Left renal pelvis (tissue), 4 donors: ENCODE results near the gene KCNN1. TPM values are rescaled to one million over a fixed set of nuclear protein-coding genes. Genes with fewer than 3 reads are reported as not detected.
"Not testable (repeated sequence)": the region's sequence is repeated elsewhere in the genome, so short reads cannot be mapped to it uniquely, and the experiment has no call there.

Source experiments
- DNase-seq, 4 donors: peaks; one replicate each; pipeline ENCODE4 v3.0.0-alpha.2; 2013; ENCODE audit warnings: low read depth in 4 of 4, low spot score in 3 of 4
- polyA plus RNA-seq, 4 donors: library from polyadenylated mRNA; unstranded; fragments of 120-200 nt; gene quantifications; one replicate each; pipeline ENCODE4 v1.2.1, GENCODE V29; 2013; ENCODE audit not compliant: insufficient read length in 4 of 4

Gene KCNN1
- 1 to 10 TPM; 3.6 to 7.3 (median 5.4) TPM for polyA plus RNA-seq

DNA sequence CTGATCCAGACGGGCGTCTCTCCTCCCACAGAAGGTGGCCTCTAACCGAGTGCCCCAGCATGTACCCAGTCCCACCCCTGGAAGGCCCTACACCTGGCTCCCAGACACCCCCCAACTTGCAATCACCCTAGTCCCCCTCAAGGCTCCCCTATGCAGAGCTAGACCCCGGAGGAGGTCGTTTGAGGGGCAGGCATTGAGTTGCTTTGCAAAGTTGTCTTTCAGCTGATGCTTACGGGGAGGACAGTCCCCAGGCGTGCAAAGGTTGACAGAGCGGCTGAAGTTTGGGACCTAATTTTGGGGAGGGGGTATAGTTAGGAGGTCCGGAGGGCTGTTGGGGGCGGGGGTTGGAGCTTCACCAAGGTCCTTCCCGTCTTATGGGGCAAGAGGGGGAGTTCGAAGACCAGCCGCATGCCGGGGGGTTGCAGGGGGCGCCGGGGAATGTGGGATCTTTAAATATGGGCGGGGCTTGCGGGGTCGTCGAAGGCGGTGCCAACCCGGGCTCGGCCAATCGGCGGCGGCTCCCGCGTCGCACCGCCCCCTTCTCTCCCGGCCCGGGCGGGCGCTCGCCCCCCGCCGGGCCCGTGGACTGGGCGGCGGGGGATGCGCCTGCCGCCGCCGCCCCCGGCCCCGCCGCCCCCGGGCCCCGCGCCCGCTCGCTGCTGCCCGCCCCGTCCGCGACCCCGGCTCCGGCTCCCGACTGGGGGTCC is at the start of gene KCNN1:
TSS of gene KCNN1 (plus strand) at position 558 of the 707 bp plus-strand sequence. CDS start 6,782 bp downstream, outside the sequence.
- no peak for DNase-seq

DNA sequence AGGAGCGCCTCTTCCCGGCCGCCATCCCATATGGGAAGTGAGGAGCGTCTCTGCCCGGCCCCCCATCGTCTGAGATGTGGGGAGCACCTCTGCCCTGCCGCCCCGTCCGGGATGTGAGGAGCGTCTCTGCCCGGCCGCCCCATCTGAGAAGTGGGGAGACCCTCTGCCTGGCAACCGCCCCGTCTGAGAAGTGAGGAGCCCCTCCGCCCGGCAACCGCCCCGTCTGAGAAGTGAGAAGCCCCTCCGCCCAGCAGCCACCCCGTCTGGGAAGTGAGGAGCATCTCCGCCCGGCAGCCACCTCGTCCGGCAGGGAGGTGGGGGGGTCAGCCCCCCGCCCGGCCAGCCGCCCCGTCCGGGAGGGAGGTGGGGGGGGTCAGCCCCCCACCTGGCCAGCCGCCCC is 48.8 kb upstream of the KCNN1 start:
- not testable (repeated sequence) for DNase-seq

DNA sequence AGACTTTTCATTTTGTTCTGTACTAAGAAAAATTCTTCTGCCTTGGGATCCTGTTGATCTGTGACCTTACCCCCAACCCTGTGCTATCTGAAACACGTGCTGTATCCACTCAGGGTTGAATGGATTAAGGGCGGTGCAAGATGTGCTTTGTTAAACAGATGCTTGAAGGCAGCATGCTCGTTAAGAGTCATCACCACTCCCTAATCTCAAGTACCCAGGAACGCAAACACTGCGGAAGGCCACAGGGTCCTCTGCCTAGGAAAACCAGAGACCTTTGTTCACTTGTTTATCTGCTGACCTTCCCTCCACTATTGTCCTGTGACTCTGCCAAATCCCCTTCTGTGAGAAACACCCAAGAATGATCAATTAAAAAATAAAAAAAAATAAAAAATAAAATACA is 47.8 kb upstream of the KCNN1 start:
- not testable (repeated sequence) for DNase-seq

DNA sequence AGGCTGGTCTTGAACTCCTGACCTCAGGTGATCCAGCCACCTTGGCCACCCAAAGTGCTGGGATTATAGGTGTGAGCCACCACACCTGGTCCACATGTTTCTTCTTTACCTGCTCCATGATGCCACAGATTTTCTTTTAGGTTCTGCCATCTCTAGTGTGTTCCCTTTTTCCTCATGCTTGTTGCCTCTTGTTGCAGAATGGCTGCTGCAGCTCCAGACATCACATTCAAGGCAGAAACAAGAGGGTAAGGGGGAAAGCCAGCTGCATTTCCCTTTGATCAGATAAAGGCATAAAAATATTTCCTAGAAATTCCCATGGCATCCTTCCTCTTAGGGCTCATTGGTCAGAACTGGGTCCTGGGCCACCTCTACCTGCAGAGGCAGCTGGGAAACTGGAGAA is 46.4 kb upstream of the KCNN1 start:
- DNase-seq: no peak

DNA sequence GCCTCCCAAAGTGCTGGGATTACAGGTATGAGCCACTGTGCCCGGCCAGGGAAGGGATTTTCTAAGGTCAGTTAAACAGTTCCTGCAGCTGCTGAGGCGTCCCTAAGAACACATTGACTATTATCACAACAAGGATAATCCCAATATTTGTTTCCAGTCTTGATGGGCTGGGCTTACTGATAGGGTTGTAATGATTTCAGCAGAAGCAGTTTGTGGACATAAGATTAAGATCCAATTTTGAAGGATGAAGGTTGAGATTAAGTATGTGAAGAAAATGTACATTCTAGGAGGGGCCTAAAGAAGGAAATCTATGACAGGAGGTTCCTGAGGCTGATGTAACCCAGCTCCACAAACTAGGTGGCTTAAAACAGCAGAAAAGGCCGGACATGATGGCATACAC is 44.8 kb upstream of the KCNN1 start:
- no peak for DNase-seq

DNA sequence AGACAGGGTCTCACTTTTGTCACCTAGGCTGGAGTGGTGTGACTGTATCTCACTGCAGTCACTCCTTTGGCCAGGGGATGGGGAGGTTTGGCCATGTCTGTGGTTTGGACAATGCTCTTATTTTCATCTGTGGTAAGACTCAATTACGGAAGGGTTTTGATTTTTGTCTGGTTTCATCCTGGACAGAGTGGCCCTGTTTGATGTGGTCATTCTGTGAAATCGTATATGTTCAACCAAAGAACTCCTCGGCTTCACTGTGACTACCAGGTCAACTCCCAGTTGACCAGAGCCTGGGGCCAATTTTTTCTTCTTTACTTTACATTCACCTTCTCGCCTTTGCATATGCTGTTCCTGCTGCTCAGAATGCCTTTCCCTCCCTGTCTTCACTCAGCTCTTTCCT is 40.9 kb upstream of the KCNN1 start:
- DNase-seq: no peak

DNA sequence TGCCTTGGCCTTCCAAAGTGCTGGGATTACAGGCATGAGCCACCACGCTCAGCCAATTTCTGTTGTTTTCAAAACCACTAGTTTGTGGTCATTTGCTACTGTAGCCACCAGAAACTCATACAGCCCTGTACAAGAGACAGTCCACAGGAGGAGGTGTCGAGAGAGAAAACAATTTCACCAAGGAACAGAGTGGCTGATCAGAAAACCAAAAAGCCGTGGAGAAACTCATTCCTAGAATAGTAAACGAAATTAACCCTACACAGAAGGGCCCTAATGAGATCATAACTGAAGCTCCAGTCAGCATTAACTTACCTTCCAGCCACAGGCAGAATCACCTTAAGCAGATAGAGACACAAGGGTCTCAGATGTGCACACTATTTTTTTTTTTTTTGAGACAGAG is 37.9 kb upstream of the KCNN1 start:
- DNase-seq: no peak

DNA sequence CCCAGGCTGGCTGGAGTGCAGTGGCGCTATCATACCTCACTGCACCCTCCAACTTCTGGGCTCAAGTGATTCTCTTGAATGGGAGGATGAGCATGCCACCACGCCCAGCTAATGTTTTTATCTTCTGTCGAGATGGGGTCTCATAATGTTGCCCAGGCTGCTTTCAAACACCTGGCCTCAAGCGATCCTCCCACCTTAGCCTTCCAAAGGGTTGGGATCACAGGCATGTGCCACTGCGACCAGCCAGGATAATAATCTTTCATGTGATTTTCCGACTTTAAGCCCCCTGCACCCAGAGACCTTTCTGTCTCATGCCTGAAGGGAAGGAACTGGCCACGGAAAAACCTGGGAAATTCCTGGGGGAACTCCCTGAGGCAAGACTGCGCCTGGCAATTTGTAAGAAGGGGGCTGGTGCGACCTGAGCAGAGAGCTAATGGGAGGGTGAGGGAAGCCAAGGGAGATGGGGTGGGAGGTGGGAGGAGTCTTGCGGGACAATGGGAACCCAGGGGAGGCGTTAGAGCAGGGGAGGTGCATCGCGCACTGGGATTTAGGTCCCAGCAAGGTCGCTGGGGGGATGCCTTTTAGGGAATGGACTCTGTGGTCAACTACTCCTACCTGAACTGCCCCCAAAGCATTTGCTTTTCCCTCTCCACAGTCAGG is 35.2 kb upstream of the KCNN1 start:
- no peak for DNase-seq

DNA sequence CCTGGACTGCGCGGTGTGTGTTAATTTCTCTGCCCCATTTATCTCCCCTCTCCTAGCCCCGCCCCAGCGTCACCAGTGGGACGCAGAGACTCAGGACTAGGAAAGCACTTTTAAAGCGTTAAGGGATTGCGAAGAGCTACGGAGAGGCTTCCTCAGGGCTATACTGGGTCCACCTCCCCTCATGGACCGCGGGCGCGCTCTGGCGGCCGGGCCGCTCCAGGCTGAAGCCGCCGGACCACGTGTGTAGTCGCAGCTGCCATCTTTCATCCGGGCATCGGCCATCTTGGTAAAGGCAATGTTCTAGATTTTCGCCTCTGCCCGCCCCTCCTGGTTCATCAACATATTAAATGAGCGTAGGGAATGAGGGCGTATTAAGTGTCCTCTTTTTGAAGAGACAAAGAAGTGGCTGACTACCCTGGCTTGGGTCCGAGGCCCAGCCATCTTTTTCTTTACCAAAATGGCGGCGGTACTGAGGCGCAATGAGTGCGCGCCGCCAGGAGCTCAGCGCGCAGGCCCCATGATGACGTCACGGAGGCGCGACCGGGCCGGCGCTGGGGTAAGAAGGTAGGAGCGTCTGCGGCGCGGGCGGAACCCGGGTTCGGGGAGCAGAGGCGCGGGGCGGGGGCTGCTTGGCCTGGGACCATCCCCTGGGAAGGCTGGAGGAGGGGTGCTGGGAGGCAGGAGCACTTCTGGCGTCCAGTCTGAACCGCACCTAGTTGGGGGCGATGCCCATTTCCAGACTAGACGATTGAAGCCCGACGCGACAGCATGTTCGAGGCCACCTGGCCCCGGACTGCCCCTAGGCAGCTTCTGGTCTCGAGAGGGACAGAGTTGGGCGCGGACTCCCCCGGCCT is 34.2 kb upstream of the KCNN1 start, which contains the start of gene CCDC124:
TSS of gene CCDC124 (plus strand) at position 531 of the 854 bp plus-strand sequence. CDS start 3,406 bp downstream, outside the sequence.
- DNase-seq: peak in 2 of 4 donors; percentile 81 to 87

DNA sequence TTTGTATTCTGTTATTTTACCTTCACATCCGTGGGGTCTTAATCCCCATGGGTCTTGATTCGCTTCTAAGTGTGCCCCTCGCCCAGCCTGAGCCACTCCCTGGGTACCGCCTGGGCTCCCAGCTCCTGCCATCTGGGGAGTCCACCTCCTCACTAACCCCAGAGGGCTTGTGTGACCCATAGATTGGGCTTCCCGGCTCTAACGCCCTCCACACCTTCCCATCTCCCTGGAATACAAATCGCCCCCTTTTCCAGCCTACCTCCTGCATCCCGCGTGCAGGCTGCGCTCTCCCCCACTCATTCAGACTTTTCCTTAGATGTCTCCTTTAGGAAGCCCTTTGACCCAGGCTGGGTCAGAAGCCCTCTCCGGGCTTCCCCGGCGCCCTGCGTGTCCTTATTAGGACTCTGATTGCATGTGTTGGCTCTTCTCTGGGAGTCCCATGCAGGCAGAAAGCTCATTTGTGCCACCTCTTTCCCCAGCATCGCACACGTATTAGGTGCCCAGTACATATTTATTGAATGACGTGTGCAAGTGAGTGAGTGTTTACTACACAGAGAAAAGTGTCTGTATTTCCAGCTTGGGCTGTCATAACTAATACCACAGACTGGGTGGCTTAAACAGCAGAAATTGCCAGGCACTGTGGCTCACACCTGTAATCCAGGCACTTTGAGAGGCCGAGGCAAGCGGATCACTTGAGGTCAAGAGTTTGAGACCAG is 33.3 kb upstream of the KCNN1 start:
- no peak for DNase-seq

DNA sequence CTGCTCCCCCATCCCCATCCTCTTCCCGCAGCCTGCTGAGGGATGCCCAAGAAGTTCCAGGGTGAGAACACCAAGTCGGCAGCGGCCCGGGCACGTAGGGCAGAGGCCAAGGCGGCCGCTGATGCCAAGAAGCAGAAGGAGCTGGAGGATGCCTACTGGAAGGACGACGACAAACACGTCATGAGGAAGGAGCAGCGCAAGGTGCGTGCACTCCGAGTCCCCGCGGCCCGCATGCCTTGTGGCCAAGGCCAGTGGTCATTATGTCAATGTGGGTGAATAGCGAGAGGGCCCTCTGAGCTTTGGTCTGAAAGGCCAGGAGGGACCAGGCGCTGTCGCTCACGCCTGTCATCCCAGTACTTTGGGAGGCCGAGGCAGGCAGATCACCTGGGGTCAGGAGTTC is 30.5 kb upstream of the KCNN1 start:
- no peak for DNase-seq

DNA sequence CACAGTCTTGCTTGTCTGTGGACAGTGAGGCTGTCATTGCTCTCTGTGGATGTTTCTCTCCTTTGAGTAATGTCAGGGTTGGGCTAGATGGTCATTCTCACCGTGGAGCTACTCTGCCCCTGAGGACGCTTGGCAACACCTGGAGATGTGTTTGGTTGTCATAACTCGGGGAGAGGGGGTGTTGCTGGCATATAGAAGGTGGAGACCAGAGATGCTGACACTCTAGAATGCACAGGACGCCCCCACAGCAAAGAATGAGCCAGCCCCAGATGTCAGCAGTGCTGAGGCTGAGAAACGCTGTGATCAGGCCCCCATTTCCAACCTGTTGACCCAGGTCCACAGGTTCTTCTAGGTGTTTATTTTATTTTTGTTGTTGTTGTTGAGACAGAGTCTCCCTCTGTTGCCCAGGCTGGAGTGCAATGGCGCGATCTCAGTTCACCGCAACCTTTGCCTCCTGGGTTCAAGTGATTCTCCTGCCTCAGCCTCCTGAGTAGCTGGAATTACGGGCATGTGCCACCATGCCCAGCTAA is 29.5 kb upstream of the KCNN1 start:
- no peak for DNase-seq

DNA sequence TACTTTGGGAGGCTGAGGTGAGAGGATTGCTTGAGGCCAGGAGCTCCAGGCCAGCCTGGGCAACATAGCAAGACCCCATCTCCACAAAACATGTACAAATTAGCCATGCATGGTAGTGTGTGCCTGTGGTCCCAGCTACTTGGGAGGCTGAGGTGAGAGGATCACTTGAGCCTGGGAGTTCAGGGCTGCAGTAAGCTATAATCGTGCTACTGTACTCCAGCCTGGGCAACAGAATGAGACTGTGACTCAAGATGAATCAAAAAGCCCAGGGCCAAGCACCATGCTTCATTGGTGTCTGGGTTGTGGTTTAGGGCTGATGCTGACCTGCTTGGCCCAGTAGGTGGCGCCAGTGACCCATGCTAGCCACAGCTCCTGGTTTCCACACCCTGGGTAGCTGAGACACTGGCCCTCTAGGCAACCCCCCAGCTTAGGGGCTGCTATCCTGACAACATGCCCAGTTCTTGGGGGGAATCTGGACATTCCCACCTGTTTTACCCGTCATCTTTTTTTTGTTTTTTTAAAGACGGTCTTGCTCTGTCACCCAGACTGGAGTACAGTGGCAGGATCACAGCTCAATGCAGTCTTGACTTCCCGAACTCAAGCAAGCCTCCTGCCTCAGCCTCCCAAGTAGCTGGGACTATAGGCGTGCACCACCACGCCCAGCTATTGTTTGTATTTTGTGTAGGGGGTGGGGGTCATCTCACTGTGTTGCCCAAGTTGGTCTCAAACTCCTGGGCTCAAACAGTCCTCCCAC is 28.6 kb upstream of the KCNN1 start:
- no peak for DNase-seq

DNA sequence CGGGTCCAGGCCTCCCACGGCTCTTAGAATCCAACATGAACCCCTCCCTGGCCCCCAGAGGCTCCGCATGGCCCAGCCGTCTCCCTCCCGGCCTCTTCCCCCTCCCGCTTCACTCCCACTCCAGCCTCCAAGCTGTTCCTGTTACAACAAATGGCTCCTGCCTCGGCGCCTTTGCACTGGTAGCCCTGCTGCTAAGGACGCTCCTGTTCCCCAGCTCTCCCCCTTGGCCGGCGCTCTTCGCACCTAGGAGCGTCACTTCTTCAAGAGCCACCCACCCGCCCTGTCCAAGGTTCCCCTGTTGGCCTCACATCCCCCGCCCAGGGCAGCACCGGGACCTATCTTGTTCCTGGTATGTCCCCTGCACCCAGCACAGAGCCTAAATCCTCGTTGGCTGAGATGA is 24.7 kb upstream of the KCNN1 start:
- DNase-seq: no peak

DNA sequence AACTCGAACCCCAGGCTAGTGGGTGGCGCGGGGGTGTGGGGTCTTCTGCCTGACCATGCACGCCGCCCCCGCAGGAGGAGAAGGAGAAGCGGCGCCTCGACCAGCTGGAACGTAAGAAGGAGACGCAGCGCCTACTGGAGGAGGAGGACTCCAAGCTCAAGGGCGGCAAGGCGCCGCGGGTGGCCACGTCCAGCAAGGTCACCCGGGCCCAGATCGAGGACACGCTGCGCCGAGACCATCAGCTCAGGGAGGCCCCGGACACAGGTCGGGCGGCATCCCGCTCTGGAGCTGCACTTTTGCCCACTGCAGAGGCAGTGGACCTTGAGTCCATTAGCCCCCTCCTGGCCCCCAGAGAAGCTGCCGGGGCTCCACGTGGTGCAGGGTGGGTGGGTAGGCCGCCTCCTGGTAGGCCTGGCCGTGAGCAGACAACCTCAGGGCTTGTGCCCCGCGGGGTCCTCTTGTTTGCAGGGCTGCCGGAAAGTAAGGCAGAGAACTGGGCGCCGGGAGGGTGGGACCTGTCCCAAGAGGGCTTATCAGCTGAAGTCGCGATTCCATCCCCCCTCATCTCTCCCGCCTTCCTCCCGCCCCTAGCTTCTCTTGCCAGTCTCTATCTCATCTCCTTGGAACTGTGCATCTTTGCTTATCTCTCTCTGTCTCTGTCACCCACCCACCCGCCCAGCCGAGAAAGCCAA is 24.2 kb upstream of the KCNN1 start:
- DNase-seq: no peak

DNA sequence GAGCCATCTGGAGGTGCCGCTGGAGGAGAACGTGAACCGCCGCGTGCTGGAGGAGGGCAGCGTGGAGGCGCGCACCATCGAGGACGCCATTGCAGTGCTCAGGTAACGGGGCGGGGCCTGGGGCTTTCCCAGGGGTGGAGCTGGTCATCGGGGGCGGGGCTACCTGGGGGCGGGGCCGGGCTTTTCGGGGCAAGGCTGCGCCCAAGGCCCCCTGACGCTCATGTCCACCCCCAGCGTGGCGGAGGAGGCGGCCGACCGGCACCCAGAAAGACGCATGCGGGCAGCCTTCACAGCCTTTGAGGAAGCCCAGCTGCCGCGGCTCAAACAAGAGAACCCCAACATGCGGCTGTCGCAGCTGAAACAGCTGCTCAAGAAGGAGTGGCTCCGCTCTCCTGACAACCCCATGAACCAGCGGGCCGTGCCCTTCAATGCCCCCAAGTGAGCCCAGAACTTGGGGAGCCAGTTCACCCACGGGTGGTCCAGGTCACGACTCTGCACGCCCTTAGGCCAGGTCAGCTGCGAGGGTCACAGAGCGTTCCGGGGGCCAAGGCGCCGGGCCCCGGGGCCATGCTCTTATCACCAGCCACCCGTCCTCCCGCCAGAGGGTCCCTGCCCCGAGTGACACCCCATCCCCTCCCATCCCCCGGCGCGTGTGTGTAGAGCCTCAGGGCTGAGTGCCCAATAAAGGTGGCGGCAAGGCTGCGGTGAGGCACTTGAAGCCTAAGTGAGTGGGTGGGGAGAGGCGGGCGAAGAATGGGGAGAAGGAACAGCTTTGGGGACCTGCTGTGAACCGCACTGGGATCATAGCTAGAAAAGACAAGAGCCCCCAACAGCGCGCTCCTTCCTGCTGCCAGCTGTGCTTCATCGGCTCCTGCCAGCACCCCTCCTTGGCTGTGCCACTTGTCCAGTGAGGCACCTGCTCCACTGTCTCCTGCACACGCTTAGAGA is 23.4 kb upstream of the KCNN1 start:
- no peak for DNase-seq

DNA sequence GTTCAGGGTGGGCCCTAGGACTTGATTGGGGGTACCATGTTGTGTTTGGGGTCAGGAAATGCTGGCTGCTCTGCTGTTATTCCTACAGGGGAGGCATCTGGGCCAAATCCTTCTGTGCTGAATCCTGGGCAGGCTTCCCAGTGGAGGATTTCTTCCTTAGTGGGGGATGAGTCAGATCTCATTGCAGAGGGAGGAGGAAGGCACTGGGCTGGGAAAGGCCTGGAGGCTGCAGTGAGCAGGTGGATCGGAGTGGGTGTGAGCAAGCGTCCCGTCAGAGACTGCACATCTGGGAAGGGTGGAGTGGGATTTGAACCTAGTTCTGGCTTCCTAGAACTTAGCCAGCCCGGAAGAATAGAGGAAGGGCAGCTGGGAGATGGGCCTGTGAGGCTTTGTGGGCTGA is 22.6 kb upstream of the KCNN1 start:
- DNase-seq: no peak
